ENCODE measurements around the gene PLEKHA7. TPM values are rescaled to one million over a fixed set of nuclear protein-coding genes. Genes with fewer than 3 reads are reported as not detected.
A peak's percentile ranks its signal among the peaks of the same experiment; 100 is the strongest.
"Not testable (repeated sequence)": the region's sequence is repeated elsewhere in the genome, so short reads cannot be mapped to it uniquely, and the experiment has no call there.

The PLEKHA7 gene
- total RNA-seq, 1 donor from 2014 or later: 0.92 TPM

DNA sequence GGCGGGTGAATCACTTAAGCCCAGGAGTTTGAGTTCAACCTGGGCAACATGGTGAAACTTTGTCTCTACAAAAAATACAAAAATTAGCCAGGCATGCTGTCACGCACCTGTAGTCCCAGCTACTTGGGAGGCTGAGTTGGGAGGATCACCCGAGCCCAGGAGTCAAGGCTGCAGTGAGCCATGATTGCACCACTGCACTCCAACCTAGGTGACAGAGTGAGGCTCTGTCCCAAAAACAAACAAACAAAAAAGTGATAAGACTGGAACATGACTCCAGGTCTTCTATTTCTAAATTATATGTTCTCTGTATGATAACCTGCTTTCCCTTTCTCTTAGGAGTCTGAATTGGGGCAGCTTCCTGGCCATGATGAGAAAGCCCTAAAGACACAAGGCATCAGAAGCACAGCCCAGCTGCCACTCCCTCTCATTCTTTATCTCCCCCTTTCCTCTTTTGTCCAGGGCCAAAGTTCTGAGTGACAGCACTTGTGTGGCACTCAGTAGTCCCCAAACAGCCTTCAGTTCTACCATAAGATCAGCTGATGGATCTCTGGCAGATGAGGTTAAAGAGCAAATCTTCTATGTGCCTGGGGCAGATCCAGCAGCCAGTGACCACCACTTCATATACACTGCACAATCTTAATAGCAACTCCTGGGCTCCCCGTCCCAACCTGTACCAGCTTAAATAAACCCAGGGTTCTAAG, 139.8 kb downstream of the PLEKHA7 start:
- Mint-ChIP-seq H3K4me1 (ENCODE audit: low read depth) (peaks cover 11% of the 10 kb centered on the region), H3K9me3 (ENCODE audit: low read depth) (no peaks in the 10 kb centered on the region), H3K27me3 (ENCODE audit: low read depth) (peaks cover 3% of the 10 kb centered on the region), H3K27ac (ENCODE audit: unreplicated experiment) (no peak overlapping the region), H3K36me3 (ENCODE audit: low read depth) (no peaks in the 10 kb centered on the region), H3K4me3 (ENCODE audit: unreplicated experiment) (no peak overlapping the region)
- DNase-seq (ENCODE audit: low spot score): no peak
- TF ChIP-seq CTCF (IDR thresholded peaks at IDR 0.05): no peak

GRCh38 chr11:16873289-16873688, 140.9 kb downstream of the PLEKHA7 start:
- no peaks in the 10 kb centered on the region for H3K9me3 Mint-ChIP-seq (ENCODE audit: low read depth)
- H3K27me3 Mint-ChIP-seq (ENCODE audit: low read depth): peaks cover 2% of the 10 kb centered on the region
- no peak for TF ChIP-seq CTCF (IDR thresholded peaks at IDR 0.05)
- peaks cover 12% of the 10 kb centered on the region for H3K4me1 Mint-ChIP-seq (ENCODE audit: low read depth)
- no peak for DNase-seq (ENCODE audit: low spot score)
- no peak overlapping the region for H3K27ac Mint-ChIP-seq (ENCODE audit: unreplicated experiment)
- no peaks in the 10 kb centered on the region for H3K36me3 Mint-ChIP-seq (ENCODE audit: low read depth)
- no peak overlapping the region for H3K4me3 Mint-ChIP-seq (ENCODE audit: unreplicated experiment)

DNA sequence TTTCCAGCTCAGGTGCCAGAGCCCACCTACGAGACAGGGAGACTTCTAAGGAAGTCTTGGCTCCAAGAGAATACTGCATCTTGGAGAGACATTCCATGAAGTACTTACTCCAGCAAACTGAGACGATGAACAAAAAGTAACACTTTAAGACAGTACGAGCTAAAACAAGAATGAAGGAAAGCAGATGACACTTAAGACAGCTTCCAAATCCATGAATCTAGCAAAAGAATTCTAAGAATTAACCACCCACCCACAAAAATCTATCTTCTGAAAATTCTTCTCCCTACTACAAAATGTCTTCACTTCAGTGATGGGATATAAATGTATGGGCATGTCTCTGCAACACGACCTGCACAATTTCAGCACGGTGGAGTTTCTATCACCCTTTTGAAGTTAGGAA, 142.8 kb downstream of the PLEKHA7 start:
- no peak overlapping the region for H3K4me3 Mint-ChIP-seq (ENCODE audit: unreplicated experiment)
- TF ChIP-seq CTCF (IDR thresholded peaks at IDR 0.05): no peak

DNA sequence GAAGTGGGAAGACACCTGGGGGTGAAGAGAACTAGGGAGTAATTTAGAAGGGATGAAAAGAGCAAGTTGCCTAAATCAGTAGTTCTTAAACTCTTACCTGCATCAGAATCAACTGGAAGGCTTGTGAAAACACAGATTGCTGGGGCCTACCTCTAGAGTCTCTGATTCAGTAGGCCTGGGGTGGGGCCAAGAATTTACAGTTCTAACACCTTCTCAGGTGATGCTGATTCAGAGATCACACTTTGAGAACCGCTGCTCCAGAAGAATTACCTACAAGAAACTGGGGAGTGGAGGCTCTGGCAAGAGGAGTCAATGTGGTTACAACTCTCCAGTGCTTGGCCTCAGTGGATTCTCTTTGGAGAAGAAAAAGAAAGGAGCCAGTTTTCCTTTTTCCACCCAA, 147.1 kb downstream of the PLEKHA7 start:
- no peak for DNase-seq (ENCODE audit: low spot score)
- Mint-ChIP-seq H3K27me3 (ENCODE audit: low read depth) (no peaks in the 10 kb centered on the region), H3K27ac (ENCODE audit: unreplicated experiment) (no peak overlapping the region), H3K4me1 (ENCODE audit: low read depth) (peaks cover 22% of the 10 kb centered on the region), H3K36me3 (ENCODE audit: low read depth) (peaks cover 4% of the 10 kb centered on the region), H3K9me3 (ENCODE audit: low read depth) (no peaks in the 10 kb centered on the region), H3K4me3 (ENCODE audit: unreplicated experiment) (no peak overlapping the region)
- TF ChIP-seq CTCF (IDR thresholded peaks at IDR 0.05): no peak

More for the DNA sequence above, 142.8 kb downstream of the PLEKHA7 start:
- H3K9me3 Mint-ChIP-seq (ENCODE audit: low read depth): no peaks in the 10 kb centered on the region
- H3K36me3 Mint-ChIP-seq (ENCODE audit: low read depth): peaks cover 4% of the 10 kb centered on the region
- H3K4me1 Mint-ChIP-seq (ENCODE audit: low read depth): peaks cover 12% of the 10 kb centered on the region
- peak overlapping the region; percentile 62 for H3K27ac Mint-ChIP-seq (ENCODE audit: unreplicated experiment)
- DNase-seq (ENCODE audit: low spot score): no peak
- no peaks in the 10 kb centered on the region for H3K27me3 Mint-ChIP-seq (ENCODE audit: low read depth)

DNA sequence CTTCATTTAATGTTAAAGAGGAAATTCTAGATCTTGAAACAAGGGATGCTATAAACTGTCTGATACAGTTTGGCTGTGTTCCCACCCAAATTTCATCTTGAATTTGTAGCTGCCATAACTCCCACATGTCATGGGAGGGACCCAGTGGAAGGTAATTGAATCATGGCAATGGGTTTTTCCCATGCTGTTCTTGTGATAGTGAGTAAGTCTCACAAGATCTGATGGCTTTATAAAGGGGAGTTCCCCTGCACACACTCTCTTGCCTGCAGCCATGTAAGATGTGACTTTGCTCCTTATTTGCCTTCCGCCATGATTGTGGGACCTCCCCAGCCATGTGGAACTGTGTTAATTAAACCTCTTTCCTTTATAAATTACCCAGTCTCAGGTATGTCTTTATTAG, 149.8 kb downstream of the PLEKHA7 start:
- not testable (repeated sequence) for H3K36me3 Mint-ChIP-seq (ENCODE audit: low read depth); H3K27ac Mint-ChIP-seq (ENCODE audit: unreplicated experiment); DNase-seq (ENCODE audit: low spot score); H3K27me3 Mint-ChIP-seq (ENCODE audit: low read depth); H3K9me3 Mint-ChIP-seq (ENCODE audit: low read depth); H3K4me3 Mint-ChIP-seq (ENCODE audit: unreplicated experiment)
- H3K4me1 Mint-ChIP-seq (ENCODE audit: low read depth): peaks cover 11% of the 10 kb centered on the region

DNA sequence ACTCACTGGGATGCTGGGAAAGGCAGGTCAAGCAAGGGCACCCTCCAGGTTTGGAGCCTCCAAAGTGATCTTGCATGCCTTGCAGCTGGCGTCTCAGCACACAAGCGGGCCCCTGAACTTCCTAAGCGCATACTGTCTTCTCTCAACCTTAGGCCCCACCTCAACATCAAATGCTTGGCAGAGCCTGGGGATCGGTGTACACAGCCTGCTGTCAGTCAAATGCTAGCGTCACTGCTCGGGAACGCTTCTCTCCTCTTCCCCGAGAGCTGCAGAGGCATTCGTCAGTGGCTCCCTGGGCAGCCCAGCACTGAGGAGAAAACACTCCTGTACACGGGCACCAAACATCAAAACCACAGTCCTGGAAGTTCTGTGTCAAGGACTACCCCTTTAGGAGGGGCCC, 150.8 kb downstream of the PLEKHA7 start:
- Mint-ChIP-seq H3K4me3 (ENCODE audit: unreplicated experiment) (no peak overlapping the region), H3K4me1 (ENCODE audit: low read depth) (peaks cover 10% of the 10 kb centered on the region), H3K36me3 (ENCODE audit: low read depth) (peaks cover 4% of the 10 kb centered on the region), H3K27ac (ENCODE audit: unreplicated experiment) (no peak overlapping the region), H3K27me3 (ENCODE audit: low read depth) (peaks cover 3% of the 10 kb centered on the region), H3K9me3 (ENCODE audit: low read depth) (no peaks in the 10 kb centered on the region)
- no peak for DNase-seq (ENCODE audit: low spot score)
- no peak for TF ChIP-seq CTCF (IDR thresholded peaks at IDR 0.05)

Measured in chondrocyte (in vitro differentiated cells).